ENCODE data around the gene RNU6-9. TPM values are rescaled to one million over a fixed set of nuclear protein-coding genes. Genes with fewer than 3 reads are reported as not detected.
A peak's percentile ranks its signal among the peaks of the same experiment; 100 is the strongest.

The RNU6-9 gene
- total and polyA plus RNA-seq, 2 of the 13 experiments (the other 11 are each of a cell fraction or from before 2014, with no cell fraction given) = under 0.01 TPM; not detected in 1

GRCh38 chr19:938233-938923, 45.1 kb downstream of the RNU6-9 start (continued):
- TF ChIP-seq ZNF687 (CRISPR knock-in tag; IDR thresholded peaks at IDR 0.05) (peak; percentile 69), HOXA3 (CRISPR knock-in tag; IDR thresholded peaks at IDR 0.05) (peak; percentile 14; the same call in 1 of the 2 replicates), ZBTB33 (CRISPR knock-in tag; IDR thresholded peaks at IDR 0.05) (peak; percentile 91), ZNF143 (CRISPR knock-in tag; IDR thresholded peaks at IDR 0.05) (0 out of 2 replicates have a peak, but pooled peaks have one; percentile 13), RBM22 (optimal IDR thresholded peaks at IDR 0.05; ENCODE audit: low read length) (peak; percentile 80)

GRCh38 chr19:939439-939838, 46.2 kb downstream of the RNU6-9 start:
- CTCF ChIA-PET (ENCODE audit: low intra/inter-chr PET ratio, low total read pairs) = no interaction called here
- no peak overlapping the region; a peak in 1 of 6 replicates for H3K4me3 ChIP-seq (replicated peaks in 1 of 3; ENCODE audit: insufficient read depth in 1 of 3, low read depth in 2 of 3, low read length in 3 of 3)
- no peak overlapping the region for H3K9ac ChIP-seq (ENCODE audit: insufficient read depth, low read depth, low read length)
- H3K4me2 ChIP-seq (ENCODE audit: low read depth, low read length) = no peak overlapping the region
- 93% methylated on average over 22 of the region's 22 CpGs for WGBS (ENCODE audit: low lambda C conversion rate)
- no TSS peak for BruUV-seq (replicated peaks)
- TF ChIP-seq RBM22 (optimal IDR thresholded peaks at IDR 0.05; ENCODE audit: low read length) (peak; percentile 48), TRIM24 (CRISPR knock-in tag; IDR thresholded peaks at IDR 0.05) (no peak), AKAP8 (CRISPR knock-in tag; IDR thresholded peaks at IDR 0.05) (0 out of 2 replicates have a peak, but pooled peaks have one; percentile 63)
- no peak for DNase-seq (ENCODE audit: low spot score)
- POLR2A ChIA-PET = interaction anchor here (1.1 to 3.5 kb wide), 3 partner anchors 12 to 45 kb away, joined by 3 to 18 read pairs (median 4); partner anchors contain the start of gene WDR18
- no peaks in the 10 kb centered on the region for H3K9me3 ChIP-seq (ENCODE audit: low read length)
- peaks cover 84% of the 10 kb centered on the region for H3K79me2 ChIP-seq (ENCODE audit: insufficient read depth, low read length)
- H2AFZ ChIP-seq (ENCODE audit: low read length) = no peak overlapping the region
- no peaks in the 10 kb centered on the region for H3K27me3 ChIP-seq (ENCODE audit: control insufficient read depth in 1 of 2, insufficient read depth in 2 of 2, low read length in 2 of 2)
- FAIRE-seq = no peak
- H4K20me1 ChIP-seq (ENCODE audit: insufficient read depth, low read length) = peaks cover 71% of the 10 kb centered on the region; the same call in 1 of the 2 replicates
- intact Hi-C loops (cut with micrococcal nuclease; ENCODE audit: unreplicated experiment) (no loop called here), in situ Hi-C loops (cut with HindIII; ENCODE audit: extremely low pct_ligation_motif_present, low pct_unique_long_range_greater_than_20kb) (no loop called here)
- peaks cover 22 to 74% of the 10 kb centered on the region in 2 experiments for H3K36me3 ChIP-seq (replicated peaks in 1 of 2; ENCODE audit: control insufficient read depth in 1 of 2, insufficient read depth in 2 of 2, low read length in 2 of 2)
- H3K4me1 ChIP-seq (ENCODE audit: insufficient read depth, low read length) = peaks cover 53% of the 10 kb centered on the region
- H3K27ac ChIP-seq (ENCODE audit: extremely low read length, insufficient read depth, low read length) = peak overlapping the region; percentile 8
- no peak for ATAC-seq

All from HepG2 (cell line).